Measurements from ENCODE around the gene SLC9A2.

DNA sequence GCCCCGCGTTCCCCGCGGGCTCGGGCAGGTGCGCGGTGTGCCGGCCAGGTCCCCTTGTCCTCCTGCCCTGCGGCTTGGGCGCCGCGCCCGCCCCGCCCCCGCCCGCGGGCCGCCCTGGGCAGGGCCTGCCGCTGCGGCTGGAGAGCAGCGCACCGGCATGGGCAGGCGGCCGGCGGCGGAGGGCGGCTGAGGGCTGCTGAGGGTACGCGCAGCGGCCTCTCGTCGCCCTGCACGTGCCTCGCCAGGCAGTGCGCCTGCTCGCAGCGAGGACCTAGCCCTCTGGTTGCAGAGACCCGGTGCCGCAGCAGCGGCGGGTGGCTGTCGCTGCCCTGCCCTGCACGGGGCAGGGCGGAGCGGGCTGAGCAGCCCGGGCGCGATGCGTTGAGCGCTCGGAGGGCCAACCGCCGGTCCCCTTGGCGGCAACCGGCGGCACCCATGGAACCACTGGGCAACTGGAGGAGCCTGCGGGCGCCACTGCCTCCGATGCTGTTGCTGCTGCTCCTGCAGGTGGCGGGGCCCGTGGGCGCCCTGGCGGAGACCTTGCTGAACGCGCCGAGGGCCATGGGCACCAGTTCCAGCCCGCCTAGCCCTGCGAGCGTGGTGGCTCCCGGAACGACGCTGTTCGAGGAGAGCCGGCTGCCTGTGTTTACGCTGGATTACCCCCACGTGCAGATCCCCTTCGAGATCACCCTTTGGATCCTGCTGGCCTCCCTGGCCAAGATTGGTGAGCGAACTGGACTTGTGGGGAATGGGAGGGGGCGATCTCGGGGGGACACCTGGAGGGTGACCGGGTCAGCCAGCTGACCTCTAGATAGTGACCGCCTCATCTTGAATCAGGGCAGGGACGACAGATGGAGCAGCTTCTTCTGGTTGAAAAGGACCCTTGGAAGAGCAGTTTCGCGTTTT is at the start of gene SLC9A2:
- TF ChIP-seq POLR2A (IDR thresholded peaks at IDR 0.05; ENCODE audit: low read depth, low read length) (no peak), TAF1 (IDR thresholded peaks at IDR 0.05; ENCODE audit: borderline replicate concordance, low read depth, low read length) (no peak), POLR2AphosphoS5 (IDR thresholded peaks at IDR 0.05; ENCODE audit: low read depth, low read length) (no peak)

Data from GM12892 (cell line).